ENCODE data around the gene PERP.

The PERP gene

GRCh38 chr6:138044458-138044857 is 62.8 kb downstream of the PERP start:
- no peak for DNase-seq
